ENCODE measurements around the gene CYTIP.

DNA sequence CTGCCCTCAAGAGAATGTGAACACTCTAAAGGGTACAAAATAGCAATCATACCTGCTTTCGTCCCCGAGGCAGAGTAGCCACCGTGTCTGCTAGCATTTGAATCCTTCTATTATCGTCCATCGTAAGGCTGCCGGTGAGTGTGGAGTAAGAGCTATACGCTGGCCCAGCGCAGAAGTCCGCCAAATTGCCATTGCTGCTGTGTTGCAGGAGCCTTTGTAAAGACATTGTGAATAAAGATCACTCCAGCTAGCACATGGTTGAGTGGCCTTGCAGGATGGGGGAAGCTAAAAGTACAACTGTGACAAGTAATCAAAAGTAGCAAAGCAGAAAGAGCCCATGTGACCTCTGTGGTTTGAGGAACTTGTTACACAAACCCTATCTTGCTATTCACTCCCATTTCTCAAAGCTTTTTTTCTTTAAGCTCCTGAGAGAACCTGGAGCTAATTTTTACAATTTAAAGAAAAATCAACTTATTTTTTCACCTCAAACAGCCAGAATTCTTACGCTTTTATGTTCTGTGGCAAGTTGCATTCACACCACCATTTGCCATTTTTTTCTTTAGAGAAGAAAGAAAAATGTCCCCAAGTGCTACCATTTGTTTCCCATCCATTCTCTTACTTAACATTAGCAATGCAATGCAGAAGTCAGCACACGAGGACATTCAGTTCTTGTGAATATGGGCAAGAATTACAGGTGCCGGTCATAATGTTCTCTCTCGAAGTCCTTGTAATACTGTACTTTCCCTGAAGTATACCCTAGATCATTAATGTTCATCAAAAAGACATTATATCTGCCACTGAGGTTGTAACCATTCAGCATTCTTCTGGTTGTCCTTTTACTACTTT is at the start of gene CYTIP:
- TF ChIP-seq, protein P1, sequence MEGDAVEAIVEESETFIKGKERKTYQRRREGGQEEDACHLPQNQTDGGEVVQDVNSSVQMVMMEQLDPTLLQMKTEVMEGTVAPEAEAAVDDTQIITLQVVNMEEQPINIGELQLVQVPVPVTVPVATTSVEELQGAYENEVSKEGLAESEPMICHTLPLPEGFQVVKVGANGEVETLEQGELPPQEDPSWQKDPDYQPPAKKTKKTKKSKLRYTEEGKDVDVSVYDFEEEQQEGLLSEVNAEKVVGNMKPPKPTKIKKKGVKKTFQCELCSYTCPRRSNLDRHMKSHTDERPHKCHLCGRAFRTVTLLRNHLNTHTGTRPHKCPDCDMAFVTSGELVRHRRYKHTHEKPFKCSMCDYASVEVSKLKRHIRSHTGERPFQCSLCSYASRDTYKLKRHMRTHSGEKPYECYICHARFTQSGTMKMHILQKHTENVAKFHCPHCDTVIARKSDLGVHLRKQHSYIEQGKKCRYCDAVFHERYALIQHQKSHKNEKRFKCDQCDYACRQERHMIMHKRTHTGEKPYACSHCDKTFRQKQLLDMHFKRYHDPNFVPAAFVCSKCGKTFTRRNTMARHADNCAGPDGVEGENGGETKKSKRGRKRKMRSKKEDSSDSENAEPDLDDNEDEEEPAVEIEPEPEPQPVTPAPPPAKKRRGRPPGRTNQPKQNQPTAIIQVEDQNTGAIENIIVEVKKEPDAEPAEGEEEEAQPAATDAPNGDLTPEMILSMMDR (conservative IDR thresholded peaks at IDR 0.05; ENCODE audit: low read depth, low read length) = no peak
- no peak for TF ChIP-seq EZH2 (IDR thresholded peaks at IDR 0.05; ENCODE audit: borderline replicate concordance, low read depth, low read length, poor library complexity, severe bottlenecking)
